ENCODE measurements around the gene GTF2H3. TPM values are rescaled to one million over a fixed set of nuclear protein-coding genes. Genes with fewer than 3 reads are reported as not detected.

The GTF2H3 gene
- total and polyA plus RNA-seq, 10 of the 15 experiments (the other 5 are each of a cell fraction or from before 2014, with no cell fraction given) = 20.6 to 62.9 (median 34.7) TPM

GRCh38 chr12:123601602-123602489 lies 31.8 kb upstream of the GTF2H3 start, which contains the start of gene DDX55 (continued):
- TF ChIP-seq RELA (IDR thresholded peaks at IDR 0.05; ENCODE audit: borderline replicate concordance, partially characterized antibody) (peak; percentile 89), CEBPB (IDR thresholded peaks at IDR 0.05; ENCODE audit: borderline replicate concordance in 1 of 2, low read depth in 2 of 2, low read length in 2 of 2) (no peak), SPI1 (IDR thresholded peaks at IDR 0.05; ENCODE audit: borderline replicate concordance, insufficient read depth, low read depth, low read length) (no peak), ZBTB33 (IDR thresholded peaks at IDR 0.05) (no peak), RFX5 (IDR thresholded peaks at IDR 0.05; ENCODE audit: low read depth, low read length) (no peak), ASH2L (IDR thresholded peaks at IDR 0.05; ENCODE audit: borderline replicate concordance, low read depth) (0 out of 2 replicates have a peak, but pooled peaks have one; percentile 89), NBN (IDR thresholded peaks at IDR 0.05) (peak; percentile 93), CEBPZ (IDR thresholded peaks at IDR 0.05; ENCODE audit: low read depth, low read length) (no peak), ZBTB40 (IDR thresholded peaks at IDR 0.05; ENCODE audit: borderline replicate concordance) (peak; percentile 100), EZH2 (IDR thresholded peaks at IDR 0.05; ENCODE audit: borderline replicate concordance, control insufficient read depth, low read depth, low read length) (no peak), TARDBP (IDR thresholded peaks at IDR 0.05; ENCODE audit: borderline replicate concordance) (peak; percentile 89), CREM (IDR thresholded peaks at IDR 0.05; ENCODE audit: low read depth) (peak; percentile 97), NR2C2 (IDR thresholded peaks at IDR 0.05; ENCODE audit: borderline replicate concordance, control insufficient read depth, insufficient read length, low read depth) (no peak), SIX5 (IDR thresholded peaks at IDR 0.05; ENCODE audit: low read depth, low read length, severe bottlenecking) (peak; percentile 77)
- TF ChIP-seq, protein P1, sequence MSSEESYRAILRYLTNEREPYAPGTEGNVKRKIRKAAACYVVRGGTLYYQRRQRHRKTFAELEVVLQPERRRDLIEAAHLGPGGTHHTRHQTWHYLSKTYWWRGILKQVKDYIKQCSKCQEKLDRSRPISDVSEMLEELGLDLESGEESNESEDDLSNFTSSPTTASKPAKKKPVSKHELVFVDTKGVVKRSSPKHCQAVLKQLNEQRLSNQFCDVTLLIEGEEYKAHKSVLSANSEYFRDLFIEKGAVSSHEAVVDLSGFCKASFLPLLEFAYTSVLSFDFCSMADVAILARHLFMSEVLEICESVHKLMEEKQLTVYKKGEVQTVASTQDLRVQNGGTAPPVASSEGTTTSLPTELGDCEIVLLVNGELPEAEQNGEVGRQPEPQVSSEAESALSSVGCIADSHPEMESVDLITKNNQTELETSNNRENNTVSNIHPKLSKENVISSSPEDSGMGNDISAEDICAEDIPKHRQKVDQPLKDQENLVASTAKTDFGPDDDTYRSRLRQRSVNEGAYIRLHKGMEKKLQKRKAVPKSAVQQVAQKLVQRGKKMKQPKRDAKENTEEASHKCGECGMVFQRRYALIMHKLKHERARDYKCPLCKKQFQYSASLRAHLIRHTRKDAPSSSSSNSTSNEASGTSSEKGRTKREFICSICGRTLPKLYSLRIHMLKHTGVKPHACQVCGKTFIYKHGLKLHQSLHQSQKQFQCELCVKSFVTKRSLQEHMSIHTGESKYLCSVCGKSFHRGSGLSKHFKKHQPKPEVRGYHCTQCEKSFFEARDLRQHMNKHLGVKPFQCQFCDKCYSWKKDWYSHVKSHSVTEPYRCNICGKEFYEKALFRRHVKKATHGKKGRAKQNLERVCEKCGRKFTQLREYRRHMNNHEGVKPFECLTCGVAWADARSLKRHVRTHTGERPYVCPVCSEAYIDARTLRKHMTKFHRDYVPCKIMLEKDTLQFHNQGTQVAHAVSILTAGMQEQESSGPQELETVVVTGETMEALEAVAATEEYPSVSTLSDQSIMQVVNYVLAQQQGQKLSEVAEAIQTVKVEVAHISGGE (CRISPR knock-in tag; IDR thresholded peaks at IDR 0.05) = peak; percentile 99
